ENCODE measurements around the gene FBXO45.
"Not testable (repeated sequence)": the region's sequence is repeated elsewhere in the genome, so short reads cannot be mapped to it uniquely, and the experiment has no call there.

The FBXO45 gene

DNA sequence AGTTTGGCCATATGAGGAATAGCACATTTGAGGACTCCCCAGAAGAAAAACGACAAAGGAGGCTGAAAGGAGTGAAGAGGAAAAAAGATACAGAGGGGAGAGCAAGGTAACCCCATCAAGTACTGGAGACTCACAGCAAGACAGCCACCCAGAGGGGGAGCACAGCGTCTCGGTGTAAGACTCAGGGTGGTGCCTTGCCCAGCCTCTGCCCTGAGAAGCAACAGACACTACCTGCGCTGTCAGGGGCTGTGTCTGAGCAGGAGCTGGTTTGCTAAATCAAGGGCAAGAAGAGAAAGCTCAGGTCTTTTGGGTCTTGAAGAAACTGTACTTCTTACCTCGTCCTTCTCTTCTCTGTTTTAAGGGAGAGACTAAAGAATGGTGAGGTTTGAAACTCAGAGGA is 27.9 kb downstream of the FBXO45 start:
- H3K4me3 ChIP-seq (ENCODE audit: low read depth, low read length) = no peak overlapping the region
- no peak overlapping the region for H3K27ac ChIP-seq
- no peaks in the 10 kb centered on the region for H3K36me3 ChIP-seq (replicated peaks)
- TF ChIP-seq, protein P1, sequence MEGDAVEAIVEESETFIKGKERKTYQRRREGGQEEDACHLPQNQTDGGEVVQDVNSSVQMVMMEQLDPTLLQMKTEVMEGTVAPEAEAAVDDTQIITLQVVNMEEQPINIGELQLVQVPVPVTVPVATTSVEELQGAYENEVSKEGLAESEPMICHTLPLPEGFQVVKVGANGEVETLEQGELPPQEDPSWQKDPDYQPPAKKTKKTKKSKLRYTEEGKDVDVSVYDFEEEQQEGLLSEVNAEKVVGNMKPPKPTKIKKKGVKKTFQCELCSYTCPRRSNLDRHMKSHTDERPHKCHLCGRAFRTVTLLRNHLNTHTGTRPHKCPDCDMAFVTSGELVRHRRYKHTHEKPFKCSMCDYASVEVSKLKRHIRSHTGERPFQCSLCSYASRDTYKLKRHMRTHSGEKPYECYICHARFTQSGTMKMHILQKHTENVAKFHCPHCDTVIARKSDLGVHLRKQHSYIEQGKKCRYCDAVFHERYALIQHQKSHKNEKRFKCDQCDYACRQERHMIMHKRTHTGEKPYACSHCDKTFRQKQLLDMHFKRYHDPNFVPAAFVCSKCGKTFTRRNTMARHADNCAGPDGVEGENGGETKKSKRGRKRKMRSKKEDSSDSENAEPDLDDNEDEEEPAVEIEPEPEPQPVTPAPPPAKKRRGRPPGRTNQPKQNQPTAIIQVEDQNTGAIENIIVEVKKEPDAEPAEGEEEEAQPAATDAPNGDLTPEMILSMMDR (IDR thresholded peaks at IDR 0.05; ENCODE audit: low read depth, low read length, missing control alignments) = no peak
- no peak for DNase-seq
- in situ Hi-C loops (cut with HindIII; ENCODE audit: low pct_ligation_motif_present, low sequenced_read_pairs) = no loop called here
- H3K27me3 ChIP-seq (replicated peaks) = peaks cover 7% of the 10 kb centered on the region

DNA sequence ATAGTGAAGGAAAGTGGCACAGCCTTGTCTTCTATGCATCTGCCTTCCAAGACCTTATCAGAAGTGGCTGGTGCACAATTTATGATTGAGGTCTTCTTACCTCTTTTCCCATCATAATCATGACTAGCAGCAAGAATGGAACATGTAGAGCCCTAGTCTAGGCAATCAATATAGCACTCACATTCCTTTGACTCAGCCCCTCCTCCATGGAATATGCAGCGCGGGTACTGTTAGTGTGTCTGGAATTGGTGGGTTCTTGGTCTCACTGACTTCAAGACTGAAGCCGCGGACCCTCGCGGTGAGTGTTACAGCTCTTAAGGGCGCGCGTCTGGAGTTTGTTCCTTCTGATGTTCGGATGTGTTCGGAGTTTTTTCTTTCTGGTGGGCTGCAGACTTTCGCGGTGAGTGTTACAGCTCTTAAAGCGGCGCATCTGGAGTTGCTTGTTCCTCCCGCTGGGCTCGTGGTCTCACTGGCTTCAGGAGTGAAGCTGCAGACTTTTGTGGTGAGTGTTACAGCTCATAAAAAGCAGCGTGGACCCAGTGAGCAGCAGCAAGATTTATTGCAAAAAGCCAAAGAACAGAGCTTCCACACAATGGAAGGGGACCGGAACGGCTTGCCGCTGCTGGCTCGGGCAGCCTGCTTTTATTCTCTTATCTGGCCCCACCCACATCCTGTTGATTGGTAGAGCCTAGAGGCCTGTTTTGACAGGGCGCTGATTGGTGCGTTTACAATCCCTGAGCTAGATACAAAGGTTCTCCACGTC is 29.7 kb downstream of the FBXO45 start:
- in situ Hi-C loops (cut with HindIII; ENCODE audit: low pct_ligation_motif_present, low sequenced_read_pairs) = not testable (repeated sequence)

DNA sequence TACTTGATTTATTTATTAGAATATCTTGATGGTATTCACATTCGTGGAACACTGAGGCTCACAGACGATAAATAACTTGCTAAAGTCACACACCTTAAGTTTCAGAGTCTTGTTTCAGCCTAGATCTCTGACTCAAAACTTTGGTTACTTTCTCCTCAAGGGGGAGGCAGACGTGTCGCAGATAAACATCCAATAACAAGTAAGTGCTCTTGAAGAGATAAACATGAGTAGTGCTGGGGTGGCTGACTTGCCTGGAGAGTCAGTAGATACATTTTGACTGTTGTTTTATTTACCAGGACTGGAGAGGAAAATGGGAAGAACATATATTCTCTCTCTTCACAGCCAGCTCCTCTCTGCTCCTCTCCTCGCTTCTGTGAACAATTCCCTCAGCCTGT is 31.3 kb downstream of the FBXO45 start:
- no peak for DNase-seq
- H3K27ac ChIP-seq = no peak overlapping the region
- TF ChIP-seq, protein P1 (IDR thresholded peaks at IDR 0.05; ENCODE audit: low read depth, low read length, missing control alignments) = no peak
- peaks cover 7% of the 10 kb centered on the region for H3K27me3 ChIP-seq (replicated peaks)
- H3K4me3 ChIP-seq (ENCODE audit: low read depth, low read length) = no peak overlapping the region
- no peaks in the 10 kb centered on the region for H3K36me3 ChIP-seq (replicated peaks)
- in situ Hi-C loops (cut with HindIII; ENCODE audit: low pct_ligation_motif_present, low sequenced_read_pairs) = no loop called here

More for the DNA sequence above, 29.7 kb downstream of the FBXO45 start:
- H3K27me3 ChIP-seq (replicated peaks); H3K4me3 ChIP-seq (ENCODE audit: low read depth, low read length); DNase-seq; H3K36me3 ChIP-seq (replicated peaks); H3K27ac ChIP-seq: not testable (repeated sequence)

DNA sequence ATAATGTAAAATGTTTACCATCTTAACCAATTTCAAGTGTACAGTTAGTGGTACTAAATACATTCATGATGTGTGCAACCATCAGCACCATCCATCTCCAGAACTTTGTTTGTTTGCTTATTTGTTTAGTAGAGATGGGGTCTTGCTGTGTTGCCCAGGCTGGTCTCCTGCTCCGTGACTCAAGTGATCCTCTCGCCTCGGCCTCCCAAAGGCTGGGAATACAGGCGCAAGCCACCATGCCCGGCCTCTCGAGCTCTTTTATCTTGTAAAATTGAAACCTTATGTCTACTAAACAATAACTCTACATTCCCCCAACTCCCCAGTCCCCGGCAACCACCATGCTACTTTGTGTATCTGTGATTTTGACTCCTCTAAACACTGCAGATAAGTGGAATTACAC is 31.9 kb downstream of the FBXO45 start:
- no peak for DNase-seq
- TF ChIP-seq, protein P1 (IDR thresholded peaks at IDR 0.05; ENCODE audit: low read depth, low read length, missing control alignments) = no peak

DNA sequence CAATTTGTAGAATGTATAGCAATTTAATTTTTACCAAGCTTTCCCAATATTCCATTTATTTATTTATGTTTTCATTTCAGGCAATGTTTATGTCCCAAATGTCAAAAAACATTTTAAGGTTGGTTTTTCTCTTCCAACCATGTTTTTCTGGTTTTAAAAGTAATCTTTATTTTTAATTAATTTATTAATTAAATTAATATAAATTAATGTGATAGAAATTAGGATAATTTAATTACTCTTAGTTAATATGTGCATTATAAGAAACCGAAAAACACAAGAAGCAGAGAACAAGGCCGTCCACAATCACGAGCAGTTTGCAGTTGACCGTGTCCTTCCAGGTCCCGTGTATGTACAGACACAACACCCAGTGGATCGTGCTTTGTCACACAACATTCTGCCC is 34.2 kb downstream of the FBXO45 start:
- in situ Hi-C loops (cut with HindIII; ENCODE audit: low pct_ligation_motif_present, low sequenced_read_pairs) = no loop called here
- Histone ChIP-seq H3K36me3 (replicated peaks) (no peaks in the 10 kb centered on the region), H3K27ac (no peak overlapping the region), H3K4me3 (ENCODE audit: low read depth, low read length) (no peak overlapping the region), H3K27me3 (replicated peaks) (no peaks in the 10 kb centered on the region)
- TF ChIP-seq, protein P1 (IDR thresholded peaks at IDR 0.05; ENCODE audit: low read depth, low read length, missing control alignments) = no peak
- no peak for DNase-seq

More for the DNA sequence above, 31.9 kb downstream of the FBXO45 start:
- Histone ChIP-seq H3K36me3 (replicated peaks) (no peaks in the 10 kb centered on the region), H3K4me3 (ENCODE audit: low read depth, low read length) (no peak overlapping the region), H3K27me3 (replicated peaks) (peaks cover 7% of the 10 kb centered on the region), H3K27ac (no peak overlapping the region)
- in situ Hi-C loops (cut with HindIII; ENCODE audit: low pct_ligation_motif_present, low sequenced_read_pairs) = no loop called here

DNA sequence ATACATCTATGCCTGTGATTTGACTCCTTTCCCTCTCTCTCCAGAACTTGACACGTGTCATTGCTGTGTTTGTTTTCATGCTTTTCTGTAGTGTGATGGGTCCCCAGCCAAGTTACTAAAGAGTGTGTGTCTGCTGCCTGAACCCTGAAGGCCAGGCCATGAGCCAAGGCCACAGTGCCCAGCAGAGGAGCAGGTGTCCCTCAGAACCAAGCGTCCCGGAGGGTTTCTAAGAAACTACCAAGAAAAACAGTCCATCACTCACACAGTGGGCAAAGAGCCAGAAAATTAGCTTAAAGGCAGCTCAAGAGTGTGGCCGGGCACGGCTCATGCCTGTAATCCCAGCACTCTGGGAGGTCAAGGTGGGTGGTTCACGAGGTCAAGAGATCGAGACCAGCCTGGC is 35.2 kb downstream of the FBXO45 start:
- H3K36me3 ChIP-seq (replicated peaks) = no peaks in the 10 kb centered on the region
- TF ChIP-seq, protein P1 (IDR thresholded peaks at IDR 0.05; ENCODE audit: low read depth, low read length, missing control alignments) = no peak

More for the DNA sequence above, 35.2 kb downstream of the FBXO45 start:
- no peak for DNase-seq
- in situ Hi-C loops (cut with HindIII; ENCODE audit: low pct_ligation_motif_present, low sequenced_read_pairs) = no loop called here
- Histone ChIP-seq H3K27me3 (replicated peaks) (no peaks in the 10 kb centered on the region), H3K27ac (no peak overlapping the region), H3K4me3 (ENCODE audit: low read depth, low read length) (no peak overlapping the region)
